HG02973 (cell line): ENCODE measurements around the gene PCBP3.
"Not testable (repeated sequence)": the region's sequence is repeated elsewhere in the genome, so short reads cannot be mapped to it uniquely, and the experiment has no call there.

Experiments used
- ATAC-seq: cut with Tn5 transposase; IDR thresholded peaks from one replicate; pipeline ENCODE4 v1.9.1; 2021; ENCODE audit warnings: moderate library complexity; ENCODE audit not compliant: unreplicated experiment

The PCBP3 gene

GRCh38 chr21:45643021-45643980 is at the start of gene PCBP3:
TSS of gene PCBP3 (plus strand) at chr21:45643725. CDS start at chr21:45850086, 206,361 bp downstream.
- ATAC-seq, result peak; percentile 69

- no peak for ATAC-seq
Observed at GRCh38 chr21:45594721-45595489, 48.6 kb upstream of the PCBP3 start.

GRCh38 chr21:45595574-45596295 is 47.8 kb upstream of the PCBP3 start:
- no peak for ATAC-seq

GRCh38 chr21:45596704-45597318 is 46.7 kb upstream of the PCBP3 start:
- ATAC-seq, result no peak

GRCh38 chr21:45598109-45598508 is 45.4 kb upstream of the PCBP3 start:
- no peak for ATAC-seq

- ATAC-seq, result no peak
Observed at GRCh38 chr21:45598666-45599065, 44.9 kb upstream of the PCBP3 start.

GRCh38 chr21:45599146-45599581 is 44.4 kb upstream of the PCBP3 start:
- ATAC-seq, result no peak

GRCh38 chr21:45600248-45600647 is 43.3 kb upstream of the PCBP3 start:
- no peak for ATAC-seq

GRCh38 chr21:45601551-45601950 is 42.0 kb upstream of the PCBP3 start:
- no peak for ATAC-seq

- no peak for ATAC-seq
Observed at GRCh38 chr21:45602106-45602505, 41.4 kb upstream of the PCBP3 start.

GRCh38 chr21:45603481-45603880 is 40.0 kb upstream of the PCBP3 start:
- ATAC-seq, result no peak

GRCh38 chr21:45604681-45605080 is 38.8 kb upstream of the PCBP3 start:
- not testable (repeated sequence) for ATAC-seq

GRCh38 chr21:45607021-45607908 is 36.3 kb upstream of the PCBP3 start:
- ATAC-seq, result no peak

- no peak for ATAC-seq
Observed at GRCh38 chr21:45607909-45608295, 35.6 kb upstream of the PCBP3 start.

- not testable (repeated sequence) for ATAC-seq
Observed at GRCh38 chr21:45608747-45609470, 34.6 kb upstream of the PCBP3 start.

GRCh38 chr21:45609616-45610015 is 33.9 kb upstream of the PCBP3 start:
- ATAC-seq, result not testable (repeated sequence)

- ATAC-seq, result no peak
Observed at GRCh38 chr21:45611296-45611695, 32.2 kb upstream of the PCBP3 start.

GRCh38 chr21:45611939-45612664 is 31.4 kb upstream of the PCBP3 start:
- no peak for ATAC-seq
